ENCODE results near the gene SPOCK1. TPM values are rescaled to one million over a fixed set of nuclear protein-coding genes. Genes with fewer than 3 reads are reported as not detected.
"Not testable (repeated sequence)": the region's sequence is repeated elsewhere in the genome, so short reads cannot be mapped to it uniquely, and the experiment has no call there.

The SPOCK1 gene
- polyA plus RNA-seq, 4 donors, result 5.9 to 39.6 (median 14.2) TPM

- DNase-seq (ENCODE audit: low read depth in 4 of 4, low spot score in 3 of 4), result no peak
These were observed 218.5 kb downstream of the SPOCK1 start for GRCh38 chr5:137280656-137281055.

- no peak for DNase-seq (ENCODE audit: low read depth in 4 of 4, low spot score in 3 of 4)
These were observed 219.4 kb downstream of the SPOCK1 start for GRCh38 chr5:137279521-137280231.

- DNase-seq (ENCODE audit: low read depth in 4 of 4, low spot score in 3 of 4), result no peak
These were observed 220.7 kb downstream of the SPOCK1 start for GRCh38 chr5:137278476-137278875.

GRCh38 chr5:137275083-137275482 lies 224.0 kb downstream of the SPOCK1 start:
- no peak for DNase-seq (ENCODE audit: low read depth in 4 of 4, low spot score in 3 of 4)

- DNase-seq (ENCODE audit: low read depth in 4 of 4, low spot score in 3 of 4), result no peak
These were observed 225.6 kb downstream of the SPOCK1 start for GRCh38 chr5:137273511-137273910.

GRCh38 chr5:137272831-137273230 lies 226.3 kb downstream of the SPOCK1 start:
- DNase-seq (ENCODE audit: low read depth in 4 of 4, low spot score in 3 of 4), result no peak

GRCh38 chr5:137269946-137270345 lies 229.2 kb downstream of the SPOCK1 start:
- DNase-seq (ENCODE audit: low read depth in 4 of 4, low spot score in 3 of 4), result no peak

- DNase-seq (ENCODE audit: low read depth in 4 of 4, low spot score in 3 of 4), result no peak
These were observed 229.9 kb downstream of the SPOCK1 start for GRCh38 chr5:137269274-137269673.

GRCh38 chr5:137268646-137269045 lies 230.5 kb downstream of the SPOCK1 start:
- DNase-seq (ENCODE audit: low read depth in 4 of 4, low spot score in 3 of 4), result no peak

- DNase-seq (ENCODE audit: low read depth in 4 of 4, low spot score in 3 of 4), result no peak
These were observed 232.9 kb downstream of the SPOCK1 start for GRCh38 chr5:137266186-137266585.

- DNase-seq (ENCODE audit: low read depth in 4 of 4, low spot score in 3 of 4), result no peak
These were observed 233.7 kb downstream of the SPOCK1 start for GRCh38 chr5:137265457-137265856.

GRCh38 chr5:137264573-137264972 lies 234.6 kb downstream of the SPOCK1 start:
- no peak for DNase-seq (ENCODE audit: low read depth in 4 of 4, low spot score in 3 of 4)

GRCh38 chr5:137264041-137264440 lies 235.1 kb downstream of the SPOCK1 start:
- DNase-seq (ENCODE audit: low read depth in 4 of 4, low spot score in 3 of 4), result no peak

- DNase-seq (ENCODE audit: low read depth in 4 of 4, low spot score in 3 of 4), result no peak
These were observed 235.6 kb downstream of the SPOCK1 start for GRCh38 chr5:137263371-137264005.

- DNase-seq (ENCODE audit: low read depth in 4 of 4, low spot score in 3 of 4), result no peak
These were observed 236.3 kb downstream of the SPOCK1 start for GRCh38 chr5:137262818-137263217.

GRCh38 chr5:137260820-137261695 lies 238.1 kb downstream of the SPOCK1 start:
- no peak for DNase-seq (ENCODE audit: low read depth in 4 of 4, low spot score in 3 of 4)

GRCh38 chr5:137259115-137259514 lies 240.0 kb downstream of the SPOCK1 start:
- DNase-seq (ENCODE audit: low read depth in 4 of 4, low spot score in 3 of 4), result not testable (repeated sequence)

GRCh38 chr5:137254119-137255090 lies 244.7 kb downstream of the SPOCK1 start:
- no peak for DNase-seq (ENCODE audit: low read depth in 4 of 4, low spot score in 3 of 4)

GRCh38 chr5:137252512-137252911 lies 246.6 kb downstream of the SPOCK1 start:
- DNase-seq (ENCODE audit: low read depth in 4 of 4, low spot score in 3 of 4), result no peak

GRCh38 chr5:137250421-137250820 lies 248.7 kb downstream of the SPOCK1 start:
- DNase-seq (ENCODE audit: low read depth in 4 of 4, low spot score in 3 of 4), result no peak

All from left renal pelvis (tissue), 4 donors.